ENCODE measurements around the gene PDIA5. TPM values are rescaled to one million over a fixed set of nuclear protein-coding genes. Genes with fewer than 3 reads are reported as not detected.

PDIA5 gene
- total RNA-seq, 1 experiment from 2014 or later: 24.3 TPM

- Histone ChIP-seq H3K56ac (ENCODE audit: insufficient read length, low read depth, low read length) (no peak overlapping the region), H3K79me2 (ENCODE audit: insufficient read depth, low read length) (no peaks in the 10 kb centered on the region), H3K9ac (ENCODE audit: extremely low read depth, insufficient read length, low read length) (no peak overlapping the region), H2BK12ac (ENCODE audit: insufficient read length, low read depth, low read length) (no peak overlapping the region), H3K9me3 (ENCODE audit: control insufficient read depth, low read depth, low read length) (no peaks in the 10 kb centered on the region), H2BK20ac (ENCODE audit: low read depth, low read length, poor library complexity, severe bottlenecking) (no peak overlapping the region), H2AK5ac (ENCODE audit: insufficient read length, low read length) (no peak overlapping the region), H3K79me1 (ENCODE audit: insufficient read depth, low read depth, low read length, poor library complexity, severe bottlenecking) (no peaks in the 10 kb centered on the region), H2AFZ (ENCODE audit: low read length) (no peak overlapping the region), H4K8ac (replicated peaks; ENCODE audit: insufficient read length, low read depth, low read length) (no peak overlapping the region), H3K23ac (ENCODE audit: insufficient read length, low read depth, low read length) (no peak overlapping the region), H3K23me2 (ENCODE audit: insufficient read length, low read depth, low read length, poor library complexity, severe bottlenecking) (no peaks in the 10 kb centered on the region), H4K5ac (ENCODE audit: insufficient read length, low read depth, low read length) (no peak overlapping the region), H3K18ac (ENCODE audit: insufficient read length, low read depth, low read length) (no peak overlapping the region), H2BK15ac (ENCODE audit: low read depth, low read length) (no peak overlapping the region), H3K14ac (ENCODE audit: insufficient read depth, low read length) (no peak overlapping the region), H3K27me3 (ENCODE audit: insufficient read depth, low read length) (no peaks in the 10 kb centered on the region), H4K20me1 (ENCODE audit: control insufficient read depth, insufficient read depth, insufficient read length) (no peaks in the 10 kb centered on the region), H3K4ac (ENCODE audit: low read depth, low read length) (no peak overlapping the region), H3K27ac (ENCODE audit: insufficient read length, low read depth, low read length) (no peak overlapping the region), H3K4me1 (ENCODE audit: insufficient read depth, low read length) (no peaks in the 10 kb centered on the region), H2BK5ac (ENCODE audit: insufficient read length, low read length) (no peak overlapping the region), H2BK120ac (ENCODE audit: low read depth, low read length, poor library complexity, severe bottlenecking) (no peak overlapping the region), H3T11ph (ENCODE audit: low read length) (no peak overlapping the region), H3K4me2 (ENCODE audit: insufficient read depth, insufficient read length, low read length) (no peak overlapping the region), H4K91ac (ENCODE audit: insufficient read length, low read depth, low read length) (no peak overlapping the region)
- no CpG with 5 or more reads among the region's 5 CpGs for WGBS (ENCODE audit: extremely low coverage, insufficient read length, low lambda C conversion rate)
- Mint-ChIP-seq H3K27ac (no peak overlapping the region), H3K36me3 (ENCODE audit: insufficient read depth in 1 of 3, low read depth in 3 of 3) (no peaks in the 10 kb centered on the region), H3K4me1 (peaks cover 0 to 3% of the 10 kb centered on the region in 2 experiments; a peak in 2 of 4 replicates), H3K4me3 (no peak overlapping the region), H3K27me3 (ENCODE audit: low read depth) (peaks cover 8% of the 10 kb centered on the region), H3K9me3 (no peaks in the 10 kb centered on the region)
- DNase-seq: no peak
- TF ChIP-seq CTCF (conservative IDR thresholded peaks at IDR 0.05): no peak
Observed at GRCh38 chr3:123055352-123055751, 11.5 kb upstream of the PDIA5 start.

Data from H9 (cell line).